H1 (cell line): ENCODE data around the gene CD48. TPM values are rescaled to one million over a fixed set of nuclear protein-coding genes. Genes with fewer than 3 reads are reported as not detected.

Experiments used
- BACH1 ChIP-seq: IDR thresholded peaks from 2 replicates; pipeline ENCODE4 v1.6.1; 2012; ENCODE audit warnings: low read length, improper control_type of control experiment
- E2F6 ChIP-seq: IDR thresholded peaks from 2 replicates; pipeline ENCODE4 v1.6.1; 2012; ENCODE audit warnings: inconsistent platforms
- GABPA ChIP-seq: IDR thresholded peaks from 2 replicates; pipeline ENCODE4 v1.6.1; 2011; ENCODE audit warnings: mild to moderate bottlenecking, low read length, moderate library complexity, borderline replicate concordance; ENCODE audit not compliant: insufficient read depth
- POLR2A ChIP-seq, 2 experiments: IDR thresholded peaks; 1 replicate in 1 of 2; 2 replicates in 1 of 2; pipeline ENCODE4 v1.6.1; 2011; ENCODE audit warnings: low read depth in 2 of 2, low read length in 2 of 2, mild to moderate bottlenecking in 2 of 2; ENCODE audit errors: control extremely low read depth in 1 of 2
- POLR2AphosphoS5 ChIP-seq: IDR thresholded peaks from 2 replicates; pipeline ENCODE4 v1.6.1; 2011; ENCODE audit warnings: low read depth, low read length
- SIX5 ChIP-seq: IDR thresholded peaks from 2 replicates; pipeline ENCODE4 v1.6.1; 2011; ENCODE audit warnings: mild to moderate bottlenecking, low read depth, low read length
- SRF ChIP-seq: IDR thresholded peaks from 2 replicates; pipeline ENCODE4 v1.6.1; 2011; ENCODE audit warnings: mild to moderate bottlenecking, low read depth, low read length, moderate library complexity
- polyA plus RNA-seq, 7 experiments: library from polyadenylated mRNA; depleted of rRNA in 3 of 7; stranded (reverse) in 5 of 7; unstranded in 2 of 7; fragments of >200 nt in 5 of 7; fragments of 200-250 nt in 2 of 7; gene quantifications; 1 replicate in 5 of 7; 2 replicates in 1 of 7; 4 replicates in 1 of 7; pipeline versions ENCODE4 v1.2.1 to v1.2.3, GENCODE V29; 2011 to 2013; ENCODE audit warnings: missing spikeins in 2 of 7, mixed read lengths in 2 of 7
- total RNA-seq: library from RNA; stranded (reverse); fragmentation: NEBNext Ultra II Directional; extraction: Animal tissue kit (Norgen Biotek cat#: 25700); gene quantifications from 2 replicates; pipeline ENCODE4 v1.2.1, GENCODE V29; 2021

Gene CD48
- total and polyA plus RNA-seq, 2 of the 8 experiments (the other 6 are each of a cell fraction or from before 2014, with no cell fraction given): 0.08 TPM; not detected in 1

- TF ChIP-seq POLR2AphosphoS5: no peak
- TF ChIP-seq E2F6: no peak
- no peak for TF ChIP-seq SIX5
- no peak for TF ChIP-seq GABPA
- no peak for TF ChIP-seq SRF
- no peak for TF ChIP-seq POLR2A (IDR thresholded peaks at IDR 0.05; ENCODE audit: control extremely low read depth in 1 of 2, low read depth in 2 of 2, low read length in 2 of 2)
- TF ChIP-seq BACH1: no peak
Measured at GRCh38 chr1:160710517-160711252, 937 bp downstream of the CD48 start (continued).
